ENCODE data around the gene TRIM3. TPM values are rescaled to one million over a fixed set of nuclear protein-coding genes. Genes with fewer than 3 reads are reported as not detected.

Gene TRIM3
- total RNA-seq, 1 donor from 2014 or later, result 18.9 TPM

- H3K4me1 ChIP-seq, result peaks cover 15% of the 10 kb centered on the region
- intact Hi-C loops (cut with DNase I), result no loop called here
- H3K36me3 ChIP-seq, result peaks cover 30% of the 10 kb centered on the region
- no peaks in the 10 kb centered on the region for H3K27me3 ChIP-seq (ENCODE audit: low read depth)
- DNase-seq (no peak), ATAC-seq (no peak)
- H3K4me3 ChIP-seq, result peak overlapping the region; percentile 85
- peak overlapping the region; percentile 88 for H3K27ac ChIP-seq
- TF ChIP-seq CTCF (IDR thresholded peaks at IDR 0.05), result no peak
- no peaks in the 10 kb centered on the region for H3K9me3 ChIP-seq
Observed at GRCh38 chr11:6474413-6474792, 662 bp upstream of the TRIM3 start.

- H3K9me3 ChIP-seq, result no peaks in the 10 kb centered on the region
- intact Hi-C loops (cut with DNase I), result no loop called here
- ATAC-seq (no peak), DNase-seq (no peak)
- H3K27ac ChIP-seq, result peak overlapping the region; percentile 46
- peaks cover 16% of the 10 kb centered on the region for H3K36me3 ChIP-seq
- H3K4me1 ChIP-seq, result peaks cover 20% of the 10 kb centered on the region
- no peaks in the 10 kb centered on the region for H3K27me3 ChIP-seq (ENCODE audit: low read depth)
- peak overlapping the region; percentile 85 for H3K4me3 ChIP-seq
- no peak for TF ChIP-seq CTCF (IDR thresholded peaks at IDR 0.05)
Observed at GRCh38 chr11:6472934-6473333, 807 bp downstream of the TRIM3 start.

GRCh38 chr11:6469599-6469998 lies 4.1 kb downstream of the TRIM3 start:
- H3K4me1 ChIP-seq, result peaks cover 20% of the 10 kb centered on the region
- no peaks in the 10 kb centered on the region for H3K9me3 ChIP-seq
- ATAC-seq (no peak), DNase-seq (no peak)
- intact Hi-C loops (cut with DNase I), result no loop called here
- H3K4me3 ChIP-seq, result no peak overlapping the region
- no peak for TF ChIP-seq CTCF (IDR thresholded peaks at IDR 0.05)
- peak overlapping the region; percentile 56 for H3K27ac ChIP-seq
- H3K36me3 ChIP-seq, result peaks cover 10% of the 10 kb centered on the region
- H3K27me3 ChIP-seq (ENCODE audit: low read depth), result no peaks in the 10 kb centered on the region

- Histone ChIP-seq H3K4me3 (no peak overlapping the region), H3K27me3 (ENCODE audit: low read depth) (no peaks in the 10 kb centered on the region), H3K4me1 (peaks cover 20% of the 10 kb centered on the region), H3K36me3 (peaks cover 17% of the 10 kb centered on the region), H3K9me3 (no peaks in the 10 kb centered on the region), H3K27ac (peak overlapping the region; percentile 56)
- intact Hi-C loops (cut with DNase I), result no loop called here
- DNase-seq (peak; percentile 84), ATAC-seq (peak; percentile 80 to 83)
- no peak for TF ChIP-seq CTCF (IDR thresholded peaks at IDR 0.05)
Observed at GRCh38 chr11:6468712-6469495, 4.8 kb downstream of the TRIM3 start.

- peaks cover 92% of the 10 kb centered on the region for H3K36me3 ChIP-seq
- H3K9me3 ChIP-seq, result no peaks in the 10 kb centered on the region
- intact Hi-C loops (cut with DNase I), result no loop called here
- no peaks in the 10 kb centered on the region for H3K4me1 ChIP-seq
- no peak for TF ChIP-seq CTCF (IDR thresholded peaks at IDR 0.05)
- no peak overlapping the region for H3K4me3 ChIP-seq
- DNase-seq (no peak), ATAC-seq (no peak)
- H3K27me3 ChIP-seq (ENCODE audit: low read depth), result no peaks in the 10 kb centered on the region
- H3K27ac ChIP-seq, result no peak overlapping the region
Observed at GRCh38 chr11:6459099-6459450, 14.7 kb downstream of the TRIM3 start.
